Lung (tissue), 12 donors: ENCODE results near the gene MS4A6E. TPM values are rescaled to one million over a fixed set of nuclear protein-coding genes. Genes with fewer than 3 reads are reported as not detected.

Experiments
- ATAC-seq: fragments of 200-7000 bp; cut with Tn5 transposase; one replicate; pipeline ENCODE4 v1.9.1; 2020; ENCODE audit warnings: moderate number of reproducible peaks; ENCODE audit not compliant: insufficient read depth, low FRiP score
- DNase-seq, 3 donors: peaks; one replicate each; pipeline ENCODE4 v3.0.0-alpha.2; 2013 to 2017
- H3K27ac ChIP-seq, 2 donors: one replicate each; pipeline ENCODE4 v1.5.1; 2013; ENCODE audit warnings: mild to moderate bottlenecking in 2 of 2, moderate library complexity in 2 of 2, control low read depth in 1 of 2, inconsistent platforms in 1 of 2, low read depth in 1 of 2, low read length in 1 of 2
- H3K27me3 ChIP-seq, 3 donors: one replicate each; pipeline ENCODE4 v1.5.1; 2013; ENCODE audit warnings: low read length in 2 of 3; ENCODE audit not compliant: control insufficient read depth in 3 of 3, insufficient read depth in 3 of 3
- H3K36me3 ChIP-seq, 4 donors: one replicate each; pipeline ENCODE4 v1.5.1; 2013; ENCODE audit warnings: low read length in 4 of 4, mild to moderate bottlenecking in 1 of 4, moderate library complexity in 1 of 4; ENCODE audit not compliant: control insufficient read depth in 4 of 4, insufficient read depth in 4 of 4
- H3K4me1 ChIP-seq, 5 donors: one replicate each; pipeline ENCODE4 v1.5.1; 2013; ENCODE audit warnings: low read length in 5 of 5, mild to moderate bottlenecking in 2 of 5, moderate library complexity in 1 of 5; ENCODE audit not compliant: control insufficient read depth in 5 of 5, insufficient read depth in 5 of 5
- H3K4me3 ChIP-seq: one replicate; pipeline ENCODE4 v1.5.1; 2013; ENCODE audit warnings: mild to moderate bottlenecking, control low read depth, moderate library complexity
- H3K9ac ChIP-seq, 2 donors: one replicate each; pipeline ENCODE4 v1.5.1; 2013; ENCODE audit warnings: low read length in 2 of 2, control low read depth in 1 of 2; ENCODE audit not compliant: insufficient read depth in 1 of 2
- H3K9me3 ChIP-seq, 4 donors: one replicate each; pipeline ENCODE4 v1.5.1; 2013; ENCODE audit warnings: low read length in 3 of 4, mild to moderate bottlenecking in 1 of 4, moderate library complexity in 1 of 4; ENCODE audit not compliant: control insufficient read depth in 4 of 4, insufficient read depth in 3 of 4
- WGBS, 2 donors: extraction: QIAGEN DNeasy Blood & Tissue Kit; methylation state at CpG; one replicate each; pipeline ENCODE4 v1.1.7; 2013; 5-methylcytosine and 5-hydroxymethylcytosine counted together
- polyA plus RNA-seq, 2 donors: library from polyadenylated mRNA; stranded (reverse); fragments of 200-250 nt; gene quantifications; one replicate each; pipeline ENCODE4 v1.2.1, GENCODE V29; 2013
- total RNA-seq, 2 donors: library from RNA; depleted of rRNA in 1 of 2; stranded (reverse); fragments of >200 nt in 1 of 2; gene quantifications; one replicate each; pipeline ENCODE4 v1.2.1, GENCODE V29; 2014 to 2021
- TF ChIP-seq, protein P1 (sequence below): IDR thresholded peaks from 2 replicates; pipeline ENCODE4 v1.5.1; 2012; ENCODE audit warnings: mild to moderate bottlenecking; ENCODE audit errors: control extremely low read depth, extremely low read depth
- donor health status: control.
- donor health status: control.
- donor health status: Bipolar disorder and iron deficiency.
- donor health status: healthy.
- donor health status: DM: yes; HTN: yes; CAD: no.

Gene MS4A6E
- total and polyA plus RNA-seq, 4 donors = 0.63 to 2.6 (median 1.0) TPM; not detected in 1

DNA sequence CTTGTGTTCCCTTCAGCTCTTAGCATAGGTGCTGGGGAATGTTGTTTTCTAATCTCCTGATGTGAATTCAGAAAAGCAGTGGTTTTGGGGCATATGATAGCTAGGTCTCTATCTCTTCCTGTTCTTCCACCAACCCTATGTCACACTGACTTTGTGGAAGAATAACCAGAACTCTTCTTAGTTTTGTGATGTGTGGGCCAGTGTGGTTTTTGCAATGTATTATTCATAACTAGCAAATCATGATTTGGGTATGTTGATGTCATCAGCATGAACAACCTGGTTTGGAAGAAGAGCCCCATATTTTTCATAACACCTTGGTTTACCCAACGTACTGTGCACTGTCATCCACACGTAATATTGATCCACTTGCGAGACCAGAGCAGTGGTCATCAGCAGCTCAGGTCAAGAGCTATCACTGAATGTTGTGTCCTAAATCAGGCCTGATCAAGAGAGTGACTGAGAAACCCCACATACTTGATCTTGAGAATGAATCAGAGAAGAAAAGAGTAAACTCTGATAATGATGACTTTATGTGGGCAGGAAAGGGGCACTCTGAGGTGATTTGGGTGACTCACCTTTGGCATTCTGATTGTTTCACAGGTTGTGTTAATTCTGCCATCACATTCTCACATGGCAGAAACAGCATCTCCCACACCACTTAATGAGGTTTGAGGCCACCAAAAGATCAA is 19.4 kb upstream of the MS4A6E start:
- ATAC-seq (no peak), DNase-seq (no peak)
- H3K9ac ChIP-seq = no peak overlapping the region
- 88 to 95% methylated on average over 3 of the region's 3 CpGs for WGBS, 2 donors
- H3K27ac ChIP-seq = no peak overlapping the region
- H3K36me3 ChIP-seq = no peaks in the 10 kb centered on the region
- no peaks in the 10 kb centered on the region for H3K9me3 ChIP-seq
- H3K4me1 ChIP-seq = no peaks in the 10 kb centered on the region
- no peak overlapping the region for H3K4me3 ChIP-seq
- TF ChIP-seq, protein P1, sequence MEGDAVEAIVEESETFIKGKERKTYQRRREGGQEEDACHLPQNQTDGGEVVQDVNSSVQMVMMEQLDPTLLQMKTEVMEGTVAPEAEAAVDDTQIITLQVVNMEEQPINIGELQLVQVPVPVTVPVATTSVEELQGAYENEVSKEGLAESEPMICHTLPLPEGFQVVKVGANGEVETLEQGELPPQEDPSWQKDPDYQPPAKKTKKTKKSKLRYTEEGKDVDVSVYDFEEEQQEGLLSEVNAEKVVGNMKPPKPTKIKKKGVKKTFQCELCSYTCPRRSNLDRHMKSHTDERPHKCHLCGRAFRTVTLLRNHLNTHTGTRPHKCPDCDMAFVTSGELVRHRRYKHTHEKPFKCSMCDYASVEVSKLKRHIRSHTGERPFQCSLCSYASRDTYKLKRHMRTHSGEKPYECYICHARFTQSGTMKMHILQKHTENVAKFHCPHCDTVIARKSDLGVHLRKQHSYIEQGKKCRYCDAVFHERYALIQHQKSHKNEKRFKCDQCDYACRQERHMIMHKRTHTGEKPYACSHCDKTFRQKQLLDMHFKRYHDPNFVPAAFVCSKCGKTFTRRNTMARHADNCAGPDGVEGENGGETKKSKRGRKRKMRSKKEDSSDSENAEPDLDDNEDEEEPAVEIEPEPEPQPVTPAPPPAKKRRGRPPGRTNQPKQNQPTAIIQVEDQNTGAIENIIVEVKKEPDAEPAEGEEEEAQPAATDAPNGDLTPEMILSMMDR = no peak
- H3K27me3 ChIP-seq = no peaks in the 10 kb centered on the region

DNA sequence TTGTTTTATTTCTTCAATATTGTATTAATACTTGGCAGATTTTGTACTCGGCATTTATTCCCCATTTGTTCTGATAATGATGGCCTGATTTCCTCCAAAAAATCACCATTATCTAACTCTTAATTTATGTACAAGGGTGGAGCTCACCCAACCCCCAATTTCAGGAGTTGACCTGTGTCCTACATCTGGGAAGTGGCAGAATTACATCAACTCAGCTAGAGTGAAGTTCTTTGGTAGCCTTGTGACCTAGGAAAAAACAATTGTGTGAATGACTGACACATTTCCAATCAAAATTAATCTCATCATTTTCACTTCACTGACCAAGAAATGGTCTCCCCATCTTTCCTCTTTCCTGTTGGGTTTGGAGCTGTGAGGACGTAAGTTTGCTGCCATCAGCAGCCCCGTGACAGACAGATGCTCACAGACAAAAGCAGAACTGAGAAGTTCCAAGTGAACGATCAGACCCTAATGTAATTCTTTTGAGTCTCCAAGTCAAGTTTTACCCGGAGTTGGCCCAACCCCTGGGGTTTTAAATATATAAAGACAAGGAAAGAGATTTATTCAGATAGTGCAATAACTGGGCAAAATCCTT is 16.6 kb upstream of the MS4A6E start:
- Histone ChIP-seq H3K9ac (no peak overlapping the region), H3K36me3 (no peaks in the 10 kb centered on the region), H3K27me3 (no peaks in the 10 kb centered on the region), H3K27ac (no peak overlapping the region), H3K4me3 (no peak overlapping the region), H3K4me1 (no peaks in the 10 kb centered on the region), H3K9me3 (no peaks in the 10 kb centered on the region)
- 54 to 56% methylated on average over 5 of the region's 5 CpGs for WGBS, 2 donors
- ATAC-seq = no peak
- TF ChIP-seq, protein P1 = no peak
- DNase-seq = peak in 2 of 3 donors; percentile 11 to 12

DNA sequence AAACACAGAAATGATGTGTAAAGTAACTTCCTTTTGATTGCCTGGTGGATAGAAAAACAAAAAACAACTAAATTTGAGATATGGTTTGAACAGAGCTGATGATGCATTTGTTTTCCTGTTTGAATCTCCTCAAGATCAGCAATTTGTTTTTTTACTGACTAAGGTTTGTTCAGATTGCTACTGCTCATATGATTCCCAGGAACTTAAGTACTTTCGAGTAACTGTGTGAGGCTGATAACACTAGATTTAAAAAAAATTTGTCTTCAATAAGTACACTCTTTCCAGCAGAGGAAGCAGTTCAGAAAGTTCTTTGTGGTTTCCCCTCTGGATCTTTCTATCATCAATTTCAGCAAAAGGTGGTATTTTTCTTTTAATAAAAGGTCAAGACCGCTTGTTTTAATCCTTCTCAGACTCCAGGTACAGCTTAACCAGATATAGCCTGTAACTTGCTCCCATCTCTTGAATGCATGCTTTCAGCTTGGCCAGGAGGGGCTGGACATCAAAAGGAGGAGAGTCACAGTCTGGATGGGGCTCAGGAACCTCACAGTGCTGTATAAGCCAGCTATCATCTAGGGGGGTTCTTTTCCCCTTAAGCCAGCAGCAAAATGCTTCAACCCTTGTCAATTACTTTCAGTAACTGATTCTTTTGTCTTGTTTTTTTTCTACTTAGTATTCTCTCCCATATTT is 12.3 kb upstream of the MS4A6E start:
- no peak overlapping the region for H3K9ac ChIP-seq
- no peaks in the 10 kb centered on the region for H3K27me3 ChIP-seq
- H3K9me3 ChIP-seq = peaks cover 0 to 10% (median 5%) of the 10 kb centered on the region in 4 donors
- 16 to 38% methylated on average over 2 of the region's 2 CpGs for WGBS, 2 donors
- H3K4me1 ChIP-seq = no peaks in the 10 kb centered on the region
- no peaks in the 10 kb centered on the region for H3K36me3 ChIP-seq
- H3K27ac ChIP-seq = no peak overlapping the region
- no peak for ATAC-seq
- no peak overlapping the region for H3K4me3 ChIP-seq
- no peak for DNase-seq
- TF ChIP-seq, protein P1 = no peak
